Vagina (tissue), 2 donors: ENCODE results near the gene ZNF221.

Experiments
- CTCF ChIP-seq, 3 experiments: fragments of 450-650 bp in 2 of 3; fragments of 200-600 bp in 1 of 3; sonication (generic) in 1 of 3; IDR thresholded peaks; one replicate each; pipeline ENCODE4 v1.5.1; 2017 to 2019; ENCODE audit warnings: antibody characterized with exemption in 3 of 3, mild to moderate bottlenecking in 2 of 3, moderate library complexity in 2 of 3
- POLR2AphosphoS5 ChIP-seq, 2 donors: sonication (generic); formaldehyde crosslinking; IDR thresholded peaks; one replicate each; pipeline ENCODE4 v1.9.0; 2017; ENCODE audit warnings: antibody characterized with exemption in 2 of 2, mild to moderate bottlenecking in 2 of 2, low read depth in 1 of 2; ENCODE audit not compliant: insufficient read depth in 1 of 2

GRCh38 chr19:44002566-44003460, 51.8 kb downstream of the ZNF221 start, which contains the start of gene ZNF230:
- no peak for TF ChIP-seq CTCF (IDR thresholded peaks at IDR 0.05)
- TF ChIP-seq POLR2AphosphoS5 (IDR thresholded peaks at IDR 0.05; ENCODE audit: insufficient read depth in 1 of 2, low read depth in 1 of 2): peak; percentile 73 to 98
